ENCODE results near the gene AGPAT4. TPM values are rescaled to one million over a fixed set of nuclear protein-coding genes. Genes with fewer than 3 reads are reported as not detected.

Gene AGPAT4
- total RNA-seq, 3 donors from 2014 or later = 6.5 to 12.3 (median 7.3) TPM

DNA sequence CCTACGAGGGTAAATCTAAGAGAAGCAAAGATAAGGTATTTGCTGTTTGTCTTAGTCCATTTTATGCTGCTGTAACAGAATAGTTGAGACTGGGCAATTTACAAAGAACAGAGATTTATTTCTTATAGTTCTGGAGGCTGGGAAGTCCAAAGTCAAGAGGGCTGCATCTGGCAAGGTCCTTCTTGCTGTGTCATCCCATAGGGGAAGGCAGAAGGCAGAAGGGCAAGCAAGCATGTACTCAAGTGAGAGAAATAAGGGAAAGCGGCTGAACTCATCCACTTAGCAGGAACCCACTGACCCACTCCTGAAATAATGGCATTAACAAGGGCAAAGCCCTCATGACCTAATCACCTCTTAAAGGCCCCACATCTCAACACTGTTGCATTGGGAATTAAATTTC, 102.7 kb downstream of the AGPAT4 start:
- ATAC-seq (no peak), DNase-seq (no peak)
- intact Hi-C loops (cut with DNase I, micrococcal nuclease) = no loop called here
- TF ChIP-seq CTCF (IDR thresholded peaks at IDR 0.05) = no peak
- Histone ChIP-seq H3K9me3 (no peaks in the 10 kb centered on the region), H3K36me3 (ENCODE audit: low read depth) (no peaks in the 10 kb centered on the region), H3K4me1 (ENCODE audit: low read depth) (no peaks in the 10 kb centered on the region), H3K4me3 (no peak overlapping the region)

GRCh38 chr6:161169696-161170095, 104.2 kb downstream of the AGPAT4 start:
- ATAC-seq (no peak), DNase-seq (peak in 1 of 3 donors; percentile 14)
- Histone ChIP-seq H3K4me3 (no peak overlapping the region), H3K4me1 (ENCODE audit: low read depth) (no peaks in the 10 kb centered on the region), H3K36me3 (ENCODE audit: low read depth) (no peaks in the 10 kb centered on the region), H3K9me3 (no peaks in the 10 kb centered on the region)
- no peak for TF ChIP-seq CTCF (IDR thresholded peaks at IDR 0.05)
- intact Hi-C loops (cut with DNase I, micrococcal nuclease) = no loop called here

DNA sequence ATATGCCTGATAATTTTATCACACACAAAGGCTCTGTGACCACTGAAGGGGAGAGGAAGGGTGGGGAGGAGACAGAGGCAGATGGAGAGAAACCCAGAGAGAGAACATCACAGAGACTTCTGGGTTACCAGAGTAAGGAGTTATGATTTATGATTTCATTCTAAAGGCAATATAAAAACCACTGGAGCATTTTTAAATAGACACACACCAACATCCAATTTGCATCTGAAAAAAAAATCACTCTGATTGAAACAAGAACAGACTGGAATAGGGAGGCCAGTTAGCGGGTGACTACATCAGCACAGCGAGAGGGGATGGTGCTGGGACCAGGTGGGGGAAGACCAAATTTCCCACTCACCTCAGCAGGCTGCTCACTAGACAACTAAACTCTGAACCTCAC, 104.8 kb downstream of the AGPAT4 start:
- DNase-seq (no peak), ATAC-seq (no peak)
- no peak overlapping the region for H3K4me3 ChIP-seq
- intact Hi-C loops (cut with DNase I, micrococcal nuclease) = no loop called here
- TF ChIP-seq CTCF (IDR thresholded peaks at IDR 0.05) = no peak
- no peaks in the 10 kb centered on the region for H3K9me3 ChIP-seq
- H3K36me3 ChIP-seq (ENCODE audit: low read depth) = no peaks in the 10 kb centered on the region
- H3K4me1 ChIP-seq (ENCODE audit: low read depth) = no peaks in the 10 kb centered on the region

- intact Hi-C loops (cut with DNase I, micrococcal nuclease) = no loop called here
- TF ChIP-seq CTCF (IDR thresholded peaks at IDR 0.05) = no peak
- DNase-seq (peak in 1 of 3 donors; percentile 6), ATAC-seq (no peak)
- H3K4me3 ChIP-seq = no peak overlapping the region
- H3K9me3 ChIP-seq = no peaks in the 10 kb centered on the region
- no peaks in the 10 kb centered on the region for H3K4me1 ChIP-seq (ENCODE audit: low read depth)
- no peaks in the 10 kb centered on the region for H3K36me3 ChIP-seq (ENCODE audit: low read depth)
Measured at GRCh38 chr6:161168281-161168891, 105.5 kb downstream of the AGPAT4 start.

DNA sequence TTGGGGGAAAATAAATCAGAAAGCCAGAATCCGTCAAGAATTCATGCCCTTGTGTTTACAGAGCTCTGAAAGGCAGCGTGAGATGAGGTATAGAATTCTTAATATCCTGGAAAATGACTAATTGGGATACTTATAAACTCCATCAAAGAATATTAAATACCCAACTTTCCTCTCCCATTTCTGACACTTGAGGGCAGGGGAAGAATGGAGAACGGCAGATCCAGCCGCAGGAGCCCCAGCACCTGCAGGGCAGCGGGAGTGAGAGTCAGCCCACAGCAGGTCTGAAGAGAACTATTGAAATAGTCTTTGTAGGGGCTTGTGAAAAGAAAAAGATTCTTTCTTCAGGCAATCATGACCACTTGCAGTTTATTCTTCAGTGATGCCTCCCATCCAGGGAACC, 107.2 kb downstream of the AGPAT4 start:
- H3K9me3 ChIP-seq = no peaks in the 10 kb centered on the region
- no peak for ATAC-seq
- intact Hi-C loops (cut with DNase I, micrococcal nuclease) = no loop called here

More for the DNA sequence above, 107.2 kb downstream of the AGPAT4 start:
- no peak overlapping the region for H3K4me3 ChIP-seq
- TF ChIP-seq CTCF (IDR thresholded peaks at IDR 0.05) = no peak
- no peaks in the 10 kb centered on the region for H3K36me3 ChIP-seq (ENCODE audit: low read depth)
- no peak for DNase-seq
- no peaks in the 10 kb centered on the region for H3K4me1 ChIP-seq (ENCODE audit: low read depth)
